CD4-positive, alpha-beta T cell treated with Interleukin-17A for 4 hours (primary cell): ENCODE results near the gene ZCCHC13.
"Not testable (repeated sequence)": the region's sequence is repeated elsewhere in the genome, so short reads cannot be mapped to it uniquely, and the experiment has no call there.

ENCODE experiments used
- DNase-seq: peaks from one replicate; pipeline ENCODE4 v3.0.0-alpha.2; 2020; ENCODE audit warnings: mixed read lengths

Gene ZCCHC13

GRCh38 chrX:74324131-74324530 lies 20.2 kb downstream of the ZCCHC13 start:
- DNase-seq, result no peak

- peak; percentile 14 for DNase-seq
Observed at GRCh38 chrX:74325130-74326059, 21.4 kb downstream of the ZCCHC13 start.

GRCh38 chrX:74338852-74339251 lies 34.9 kb downstream of the ZCCHC13 start:
- DNase-seq, result no peak

- no peak for DNase-seq
Observed at GRCh38 chrX:74340051-74340450, 36.1 kb downstream of the ZCCHC13 start.

- DNase-seq, result not testable (repeated sequence)
Observed at GRCh38 chrX:74342211-74342610, 38.2 kb downstream of the ZCCHC13 start.

- DNase-seq, result peak; percentile 55
Observed at GRCh38 chrX:74343343-74344279, 39.6 kb downstream of the ZCCHC13 start.

GRCh38 chrX:74344280-74344622 lies 40.3 kb downstream of the ZCCHC13 start:
- no peak for DNase-seq

GRCh38 chrX:74346088-74346487 lies 42.1 kb downstream of the ZCCHC13 start:
- DNase-seq, result no peak

GRCh38 chrX:74349387-74349786 lies 45.4 kb downstream of the ZCCHC13 start:
- no peak for DNase-seq

GRCh38 chrX:74351760-74352159 lies 47.8 kb downstream of the ZCCHC13 start:
- DNase-seq, result no peak

- DNase-seq, result no peak
Observed at GRCh38 chrX:74353984-74354383, 50.0 kb downstream of the ZCCHC13 start.
